ENCODE data around the gene GAA.

GAA gene

DNA sequence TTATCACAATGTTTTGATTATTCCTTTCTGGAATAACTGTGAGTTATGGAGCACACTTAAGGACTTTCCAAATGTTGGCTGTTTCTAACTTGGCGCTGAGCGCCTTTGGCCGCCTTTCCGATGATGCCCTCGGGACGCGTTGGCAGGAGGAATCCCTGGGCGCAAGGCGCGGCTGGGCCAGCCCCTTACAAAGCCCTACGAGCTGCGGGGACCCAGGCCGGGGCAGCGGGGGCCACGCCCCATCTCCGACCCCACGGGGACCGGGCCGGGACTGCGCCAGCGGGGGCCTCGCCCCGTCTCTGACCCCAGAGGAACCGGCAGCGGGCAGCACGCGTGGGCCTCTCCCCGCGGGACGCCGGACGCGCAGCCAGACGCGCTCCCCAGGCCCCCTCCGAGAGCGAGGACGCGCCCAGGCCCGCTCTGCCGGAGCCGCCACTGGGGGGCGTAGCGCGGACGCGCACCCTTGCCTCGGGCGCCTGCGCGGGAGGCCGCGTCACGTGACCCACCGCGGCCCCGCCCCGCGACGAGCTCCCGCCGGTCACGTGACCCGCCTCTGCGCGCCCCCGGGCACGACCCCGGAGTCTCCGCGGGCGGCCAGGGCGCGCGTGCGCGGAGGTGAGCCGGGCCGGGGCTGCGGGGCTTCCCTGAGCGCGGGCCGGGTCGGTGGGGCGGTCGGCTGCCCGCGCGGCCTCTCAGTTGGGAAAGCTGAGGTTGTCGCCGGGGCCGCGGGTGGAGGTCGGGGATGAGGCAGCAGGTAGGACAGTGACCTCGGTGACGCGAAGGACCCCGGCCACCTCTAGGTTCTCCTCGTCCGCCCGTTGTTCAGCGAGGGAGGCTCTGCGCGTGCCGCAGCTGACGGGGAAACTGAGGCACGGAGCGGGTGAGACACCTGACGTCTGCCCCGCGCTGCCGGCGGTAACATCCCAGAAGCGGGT, at the start of gene GAA:
Gene GAA (plus strand): TSS at position 571 of the 935 bp plus-strand sequence. CDS start 3,006 bp downstream, outside the sequence.
- peak; percentile 95 for DNase-seq

DNA sequence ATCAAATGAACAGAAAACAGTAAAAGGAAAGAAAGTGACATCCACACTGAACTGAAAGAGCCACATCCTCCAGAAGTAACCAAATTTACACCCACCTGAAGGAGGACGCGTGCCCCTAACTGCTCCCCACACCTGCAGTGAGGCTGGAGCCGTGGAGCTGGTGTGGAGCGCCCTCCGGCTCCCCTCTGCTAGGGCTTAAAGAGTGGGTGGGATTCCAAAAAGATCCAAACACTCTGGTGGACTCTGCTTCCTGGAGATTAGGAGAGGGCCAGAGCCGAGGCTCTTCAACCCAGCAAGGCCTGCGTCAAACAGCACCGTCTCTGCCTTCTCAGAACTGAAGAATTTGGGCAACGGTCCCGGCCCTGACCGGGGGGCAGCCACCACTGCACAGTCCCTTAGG, 49.7 kb upstream of the GAA start:
- no peak for DNase-seq

- no peak for DNase-seq
Observed at GRCh38 chr17:80053102-80053501, 48.3 kb upstream of the GAA start.

DNA sequence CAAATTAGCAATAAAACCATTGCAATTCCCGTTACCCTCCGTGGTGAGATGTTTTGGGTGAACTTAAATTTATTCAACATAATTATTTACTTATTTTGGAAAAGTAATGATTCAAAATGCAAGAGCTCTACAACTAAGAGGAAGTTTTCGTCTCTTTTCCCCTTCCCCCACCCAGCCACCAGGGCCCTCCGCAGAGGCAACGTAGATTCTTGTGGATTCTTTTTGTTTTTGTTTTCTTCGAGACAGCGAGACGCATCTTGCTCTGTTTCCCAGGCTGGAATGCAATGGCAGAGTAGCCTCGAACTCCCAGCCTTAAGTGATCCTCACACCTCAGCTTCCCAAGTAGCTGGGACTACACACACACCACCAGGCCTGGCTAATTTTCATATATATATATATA, 45.8 kb upstream of the GAA start:
- DNase-seq: no peak

- no peak for DNase-seq
Observed at GRCh38 chr17:80058311-80058955, 42.9 kb upstream of the GAA start.

DNA sequence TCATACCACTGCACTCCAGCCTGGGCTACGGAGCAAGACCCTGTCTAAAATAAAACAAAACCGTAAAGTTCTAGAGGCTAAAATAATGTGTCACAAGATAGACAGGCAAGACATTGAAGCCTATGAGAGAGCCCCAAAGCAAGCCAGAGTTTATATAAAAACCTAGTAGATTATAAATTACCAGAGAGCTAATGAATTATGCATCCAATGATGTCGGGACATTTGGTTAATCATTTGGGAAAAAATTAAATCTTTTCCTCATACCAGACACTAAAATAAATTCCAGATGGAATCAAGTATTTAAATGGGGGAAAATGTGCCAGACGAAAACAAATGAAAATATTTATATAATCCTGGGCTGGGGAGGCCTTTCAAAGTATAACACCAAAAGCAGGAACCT, 40.7 kb upstream of the GAA start:
- no peak for DNase-seq

DNA sequence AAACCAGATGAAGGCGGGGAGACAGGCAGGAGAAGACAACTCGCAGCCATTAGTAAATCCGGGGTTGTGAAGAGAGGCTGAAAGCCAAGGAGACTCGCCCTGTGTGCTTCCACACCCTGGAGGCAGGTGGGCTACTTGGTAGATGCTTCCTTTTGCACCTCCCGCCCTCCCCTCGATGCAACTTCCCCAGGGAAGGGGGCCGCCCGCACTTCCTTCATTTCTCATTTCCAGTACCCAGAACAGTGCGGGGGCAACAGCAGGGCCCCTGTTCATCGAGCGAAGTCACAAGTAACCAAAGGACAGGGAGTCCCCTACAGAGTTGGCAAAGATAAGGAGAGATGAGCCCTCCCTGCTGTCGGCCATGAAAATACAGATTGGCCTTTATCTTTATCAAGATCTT, 40.0 kb upstream of the GAA start:
- DNase-seq: no peak

GRCh38 chr17:80063830-80064585, 37.4 kb upstream of the GAA start:
- peak; percentile 71 for DNase-seq

GRCh38 chr17:80064696-80065095, 36.7 kb upstream of the GAA start:
- DNase-seq: no peak

DNA sequence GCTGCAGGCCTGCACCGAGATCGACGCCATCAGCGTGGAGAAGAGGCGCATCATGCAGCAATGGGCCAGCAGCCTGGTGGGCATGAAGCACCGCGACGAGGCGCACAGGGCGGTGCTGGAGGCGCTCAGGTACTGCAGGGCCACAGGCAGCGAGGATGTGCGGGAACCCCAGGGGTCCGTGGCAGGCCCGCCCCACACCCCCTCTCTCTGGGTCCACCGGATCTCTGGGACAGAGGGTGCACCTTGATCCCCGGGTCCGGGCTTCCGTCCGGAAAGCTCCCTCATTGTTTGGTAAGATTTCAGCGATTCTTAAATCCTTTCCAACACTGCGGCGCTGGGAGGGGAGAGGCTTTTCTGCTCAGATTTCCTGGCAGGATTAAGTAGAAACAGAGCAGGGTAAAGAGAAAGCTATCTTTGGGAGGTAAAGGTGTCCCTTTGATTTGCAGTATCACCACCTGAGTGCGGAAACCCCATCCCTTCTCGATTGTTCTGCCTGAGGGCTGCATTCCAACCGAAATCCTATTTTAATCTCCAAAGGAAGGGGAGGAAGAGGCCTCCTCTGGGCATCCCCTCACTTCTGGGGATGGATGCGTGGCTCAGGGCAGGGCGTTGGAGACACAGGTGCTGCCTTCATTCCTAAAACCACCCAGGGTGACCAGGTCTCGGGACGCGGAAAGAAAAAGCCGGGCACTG, 35.8 kb upstream of the GAA start:
- DNase-seq: no peak

- DNase-seq: no peak
Observed at GRCh38 chr17:80067393-80067986, 33.9 kb upstream of the GAA start.

GRCh38 chr17:80068301-80069222, 32.8 kb upstream of the GAA start:
- no peak for DNase-seq

- DNase-seq: no peak
Observed at GRCh38 chr17:80070375-80071115, 30.8 kb upstream of the GAA start.

GRCh38 chr17:80071116-80071841, 30.1 kb upstream of the GAA start:
- DNase-seq: no peak

DNA sequence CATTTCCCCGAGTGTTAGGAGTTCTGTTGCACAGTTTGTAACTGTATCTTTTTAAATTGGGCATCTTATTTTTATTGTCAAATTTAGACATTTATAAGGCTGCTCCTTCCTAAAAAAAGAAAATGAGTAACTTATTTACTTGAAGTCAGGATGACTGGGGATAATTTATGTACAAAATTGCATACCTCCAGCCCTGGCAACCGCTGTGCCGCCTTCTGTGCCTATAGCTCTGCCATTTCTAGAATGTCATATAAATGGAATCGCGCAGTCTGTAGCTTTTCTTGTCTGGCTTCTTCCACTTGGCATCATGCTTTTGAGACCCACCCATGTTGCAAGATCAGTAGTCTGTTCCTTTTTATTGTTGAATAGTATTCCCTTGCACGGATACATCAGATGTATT, 29.0 kb upstream of the GAA start:
- DNase-seq: no peak

DNA sequence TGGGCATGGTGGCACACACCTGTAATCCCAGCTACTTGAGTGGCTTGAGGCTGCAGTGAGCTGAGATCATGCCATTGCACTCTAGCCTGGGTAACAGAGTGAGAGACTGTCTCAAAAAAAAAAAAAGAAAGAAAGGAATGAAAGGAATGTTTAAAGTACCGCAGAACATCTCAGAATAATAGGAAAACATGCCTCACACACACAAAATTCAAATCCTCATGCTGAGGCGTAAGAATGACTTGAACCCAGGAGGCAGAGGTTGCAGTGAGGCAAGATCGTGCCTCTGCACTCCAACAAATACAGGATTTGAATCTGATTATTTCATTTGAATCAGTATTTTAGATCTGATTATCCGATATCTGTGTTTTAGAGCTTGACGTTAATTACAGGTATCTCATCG, 21.3 kb upstream of the GAA start:
- no peak for DNase-seq

DNA sequence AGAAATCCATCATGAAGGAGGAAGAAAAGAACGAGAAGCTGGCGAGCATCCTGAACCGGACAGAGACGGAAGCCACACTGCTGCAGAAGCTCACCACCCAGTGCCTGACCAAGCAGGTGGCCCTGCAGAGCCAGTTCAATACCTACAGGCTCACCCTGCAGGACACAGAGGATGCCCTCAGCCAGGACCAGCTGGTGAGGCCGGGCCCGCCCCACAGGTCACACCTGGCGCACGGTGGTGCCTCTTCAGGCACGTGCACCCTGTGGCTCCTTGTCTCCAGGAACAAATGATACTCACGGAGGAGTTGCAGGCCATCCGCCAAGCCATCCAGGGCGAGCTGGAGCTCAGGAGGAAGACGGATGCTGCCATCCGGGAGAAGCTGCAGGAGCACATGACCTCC, 19.8 kb upstream of the GAA start:
- DNase-seq: no peak

DNA sequence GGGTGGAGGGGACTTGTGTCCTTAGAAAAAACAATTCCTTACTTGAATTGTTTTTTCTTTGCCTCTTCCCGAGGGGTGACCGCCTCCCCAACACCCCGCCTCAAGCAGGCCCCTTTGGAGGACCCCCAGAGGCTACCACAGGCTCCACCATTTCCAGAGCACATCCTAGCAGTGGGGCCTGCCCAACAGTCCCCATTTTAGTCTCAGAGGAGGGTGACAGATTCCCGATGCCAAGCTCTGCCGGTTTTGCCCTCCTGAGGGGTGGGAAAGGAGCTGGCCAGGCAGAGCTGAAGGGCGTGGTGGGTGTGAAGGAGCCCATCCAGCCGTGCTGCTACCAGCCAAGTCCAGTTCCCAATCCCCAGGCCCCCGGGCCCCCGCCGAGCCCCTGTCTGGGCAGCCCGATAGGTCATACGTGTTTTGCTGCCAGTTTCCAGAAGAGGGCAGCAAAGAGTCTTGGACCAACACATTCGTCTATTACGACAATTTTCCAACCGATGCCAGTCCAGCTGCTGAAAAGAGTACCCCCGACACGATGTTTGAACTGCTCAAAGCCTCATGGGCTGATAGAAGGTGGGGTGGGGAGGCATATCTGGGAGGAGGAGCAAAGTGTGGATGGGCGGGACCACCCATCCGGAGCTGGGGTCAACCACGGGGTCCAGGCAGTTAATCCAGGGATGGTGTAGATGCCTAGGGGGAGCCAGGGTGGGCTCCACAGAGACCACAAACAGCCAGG, 18.8 kb upstream of the GAA start:
- DNase-seq: peak; percentile 86

DNA sequence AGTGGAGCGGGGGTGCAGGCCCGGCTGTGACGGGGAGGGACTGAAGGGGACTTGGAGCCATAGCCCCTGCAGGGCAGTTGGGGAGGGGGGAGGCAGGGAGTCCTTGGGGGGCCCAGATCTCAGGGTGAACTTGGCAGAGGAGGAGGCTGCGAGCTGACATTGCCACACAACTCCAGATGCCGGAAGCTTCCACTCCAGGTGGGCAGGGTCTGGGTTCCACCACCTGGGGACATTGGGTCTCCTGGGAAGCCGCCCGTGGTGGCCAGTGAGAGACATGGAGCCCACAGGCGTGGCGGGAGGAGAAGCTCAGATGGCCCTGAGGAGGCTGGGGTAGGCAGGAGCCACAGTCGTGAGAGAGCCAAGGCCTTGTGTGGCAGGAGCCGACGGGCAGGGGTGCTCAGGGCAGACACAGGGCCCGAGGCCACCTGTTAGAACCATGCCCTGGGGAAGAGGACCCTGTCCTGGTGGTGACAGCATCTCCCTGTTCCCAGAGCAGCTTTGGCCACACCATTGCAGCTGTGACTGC, 18.2 kb upstream of the GAA start:
- DNase-seq: no peak
